ENCODE results near the gene FYB1.
"Not testable (repeated sequence)": the region's sequence is repeated elsewhere in the genome, so short reads cannot be mapped to it uniquely, and the experiment has no call there.

FYB1 gene

GRCh38 chr5:39186722-39187539 lies 32.4 kb downstream of the FYB1 start:
- DNase-seq (ENCODE audit: low read depth): no peak

GRCh38 chr5:39186289-39186688 lies 33.1 kb downstream of the FYB1 start:
- DNase-seq (ENCODE audit: low read depth): no peak

GRCh38 chr5:39185761-39186160 lies 33.6 kb downstream of the FYB1 start:
- no peak for DNase-seq (ENCODE audit: low read depth)

- DNase-seq (ENCODE audit: low read depth): not testable (repeated sequence)
These were observed 39.8 kb downstream of the FYB1 start for GRCh38 chr5:39179561-39179960.

- no peak for DNase-seq (ENCODE audit: low read depth)
These were observed 40.5 kb downstream of the FYB1 start for GRCh38 chr5:39178861-39179260.

- no peak for DNase-seq (ENCODE audit: low read depth)
These were observed 41.2 kb downstream of the FYB1 start for GRCh38 chr5:39178171-39178570.

GRCh38 chr5:39177631-39177964 lies 41.8 kb downstream of the FYB1 start:
- DNase-seq (ENCODE audit: low read depth): no peak

GRCh38 chr5:39176759-39177630 lies 42.4 kb downstream of the FYB1 start:
- DNase-seq (ENCODE audit: low read depth): no peak

GRCh38 chr5:39175273-39175955 lies 43.9 kb downstream of the FYB1 start:
- DNase-seq (ENCODE audit: low read depth): no peak

- no peak for DNase-seq (ENCODE audit: low read depth)
These were observed 46.3 kb downstream of the FYB1 start for GRCh38 chr5:39173069-39173468.

GRCh38 chr5:39172593-39172992 lies 46.8 kb downstream of the FYB1 start:
- DNase-seq (ENCODE audit: low read depth): no peak

- DNase-seq (ENCODE audit: low read depth): no peak
These were observed 47.7 kb downstream of the FYB1 start for GRCh38 chr5:39171647-39172046.

- no peak for DNase-seq (ENCODE audit: low read depth)
These were observed 50.3 kb downstream of the FYB1 start for GRCh38 chr5:39169081-39169480.

- no peak for DNase-seq (ENCODE audit: low read depth)
These were observed 51.4 kb downstream of the FYB1 start for GRCh38 chr5:39167972-39168342.

- no peak for DNase-seq (ENCODE audit: low read depth)
These were observed 52.0 kb downstream of the FYB1 start for GRCh38 chr5:39167141-39167971.

GRCh38 chr5:39164529-39165402 lies 54.6 kb downstream of the FYB1 start:
- DNase-seq (ENCODE audit: low read depth): no peak

GRCh38 chr5:39164016-39164415 lies 55.3 kb downstream of the FYB1 start:
- no peak for DNase-seq (ENCODE audit: low read depth)

GRCh38 chr5:39161578-39161977 lies 57.8 kb downstream of the FYB1 start:
- DNase-seq (ENCODE audit: low read depth): no peak

GRCh38 chr5:39160576-39161213 lies 58.7 kb downstream of the FYB1 start:
- DNase-seq (ENCODE audit: low read depth): no peak

GRCh38 chr5:39159811-39160490 lies 59.4 kb downstream of the FYB1 start:
- DNase-seq (ENCODE audit: low read depth): no peak

All from activated T-cell treated with anti-CD3 and anti-CD28 coated beads for 48 hours (primary cell).